H1 (cell line): ENCODE results near the gene COMP. TPM values are rescaled to one million over a fixed set of nuclear protein-coding genes. Genes with fewer than 3 reads are reported as not detected.

Experiments used
- CTCF ChIA-PET: fragments of 300-600 bp; sonication (Branson Sonifier 250); formaldehyde crosslinking; loops from one replicate; lab custom pipeline; 2021; ENCODE audit not compliant: partially characterized antibody; lab: Charles Lee
- POLR2A ChIA-PET: fragments of 300-600 bp; sonication (Branson Sonifier 250); formaldehyde crosslinking; loops from one replicate; lab custom pipeline; 2021; ENCODE audit warnings: inconsistent platforms; ENCODE audit not compliant: partially characterized antibody; lab: Charles Lee
- DNase-seq, 2 experiments: peaks; one replicate each; pipeline versions ENCODE4 v3.0.0 to v3.0.0-alpha.2; 2010 to 2022; ENCODE audit warnings: low spot score in 2 of 2, low read depth in 1 of 2, mixed read lengths in 1 of 2
- FAIRE-seq: peaks from 2 replicates; lab custom pipeline; 2011; peaks lifted over from hg19 to GRCh38; lab: Jason Lieb, UNC
- H2AFZ ChIP-seq: 2 replicates; pipeline ENCODE4 v1.8.1; 2012; ENCODE audit warnings: low read length, inconsistent platforms
- H2AK5ac ChIP-seq: 2 replicates; pipeline ENCODE4 v1.6.1; 2013; ENCODE audit warnings: low read depth, low read length
- H2BK120ac ChIP-seq: replicated peaks from 2 replicates; pipeline ENCODE3; 2013; ENCODE audit warnings: low read depth, low read length, inconsistent platforms
- H2BK12ac ChIP-seq: 2 replicates; pipeline ENCODE4 v1.6.1; 2013; ENCODE audit warnings: low read depth, low read length
- H2BK15ac ChIP-seq: 2 replicates; pipeline ENCODE4 v1.6.1; 2013; ENCODE audit warnings: low read length
- H2BK20ac ChIP-seq: 2 replicates; pipeline ENCODE4 v1.6.1; 2013; ENCODE audit warnings: low read length
- H2BK5ac ChIP-seq: 2 replicates; pipeline ENCODE4 v1.6.1; 2013; ENCODE audit warnings: low read depth, low read length
- H3K14ac ChIP-seq: 2 replicates; pipeline ENCODE4 v1.6.1; 2013; ENCODE audit warnings: inconsistent platforms; ENCODE audit not compliant: insufficient read length
- H3K18ac ChIP-seq: 2 replicates; pipeline ENCODE4 v1.6.1; 2013; ENCODE audit warnings: low read length; ENCODE audit errors: extremely low read depth
- H3K23ac ChIP-seq: 2 replicates; pipeline ENCODE4 v1.6.1; 2013; ENCODE audit warnings: inconsistent platforms; ENCODE audit not compliant: insufficient read length
- H3K23me2 ChIP-seq: 2 replicates; pipeline ENCODE4 v1.6.1; 2013; ENCODE audit warnings: low read depth, low read length
- H3K27ac ChIP-seq: 2 replicates; pipeline ENCODE4 v1.6.1; 2011; ENCODE audit warnings: low read depth, low read length, inconsistent platforms
- H3K27me3 ChIP-seq, 4 experiments: replicated peaks in 1 of 4; 1 replicate in 1 of 4; 2 replicates in 3 of 4; pipeline versions ENCODE4 v1.6.1 to v1.8.1; 2011 to 2013; ENCODE audit warnings: low read length in 3 of 4, mild to moderate bottlenecking in 3 of 4, inconsistent platforms in 2 of 4, mixed read lengths in 2 of 4, moderate library complexity in 1 of 4; ENCODE audit not compliant: control insufficient read depth in 3 of 4, insufficient read depth in 3 of 4; ENCODE audit errors: extremely low read depth in 1 of 4
- H3K36me3 ChIP-seq, 4 experiments: 2 replicates each; pipeline versions ENCODE4 v1.6.1 to v1.8.1; 2011 to 2013; ENCODE audit warnings: mild to moderate bottlenecking in 4 of 4, low read length in 3 of 4, moderate library complexity in 2 of 4, control low read depth in 1 of 4, inconsistent platforms in 1 of 4; ENCODE audit not compliant: insufficient read depth in 4 of 4, control insufficient read depth in 2 of 4
- H3K4ac ChIP-seq: replicated peaks from 2 replicates; pipeline ENCODE3; 2013; ENCODE audit warnings: low read length, low read depth, mixed read lengths, inconsistent platforms; ENCODE audit not compliant: insufficient read length
- H3K4me1 ChIP-seq, 4 experiments: replicated peaks in 1 of 4; 1 replicate in 1 of 4; 2 replicates in 3 of 4; pipeline versions ENCODE4 v1.6.1 to v1.8.1; 2011 to 2013; ENCODE audit warnings: low read length in 3 of 4, inconsistent platforms in 2 of 4, mixed read lengths in 1 of 4; ENCODE audit not compliant: insufficient read depth in 4 of 4, control insufficient read depth in 3 of 4
- H3K4me2 ChIP-seq, 2 experiments: 2 replicates each; pipeline versions ENCODE4 v1.6.1 to v1.8.1; 2011 to 2013; ENCODE audit warnings: low read depth in 2 of 2, low read length in 2 of 2, control low read depth in 1 of 2, inconsistent platforms in 1 of 2, mild to moderate bottlenecking in 1 of 2; ENCODE audit not compliant: insufficient read depth in 1 of 2
- H3K4me3 ChIP-seq, 4 experiments: fragments of 200-600, 300-600 bp in 1 of 4; sonication (generic), shearing (Covaris generic), sonication (Bioruptor Twin) in 1 of 4; 2 replicates each; pipeline versions ENCODE4 v1.5.1 to v1.8.1; 2011 to 2016; ENCODE audit warnings: low read length in 4 of 4, low read depth in 3 of 4, control low read depth in 2 of 4, inconsistent platforms in 2 of 4, mild to moderate bottlenecking in 2 of 4, mixed read lengths in 1 of 4, moderate library complexity in 1 of 4; ENCODE audit not compliant: insufficient read depth in 2 of 4; ENCODE audit errors: extremely low read depth in 1 of 4
- H3K56ac ChIP-seq: replicated peaks from 2 replicates; pipeline ENCODE3; 2013; ENCODE audit warnings: low read depth, mild to moderate bottlenecking, mixed read lengths, low read length, inconsistent platforms; ENCODE audit not compliant: insufficient read length
- H3K79me1 ChIP-seq: 2 replicates; pipeline ENCODE4 v1.6.1; 2013; ENCODE audit warnings: low read depth, low read length, control low read depth
- H3K79me2 ChIP-seq, 2 experiments: 2 replicates each; pipeline versions ENCODE4 v1.6.1 to v1.8.1; 2012 to 2013; ENCODE audit warnings: low read length in 2 of 2, mild to moderate bottlenecking in 2 of 2, inconsistent platforms in 1 of 2; ENCODE audit not compliant: insufficient read depth in 2 of 2, control insufficient read depth in 1 of 2
- H3K9ac ChIP-seq, 4 experiments: replicated peaks in 1 of 4; 1 replicate in 1 of 4; 2 replicates in 3 of 4; pipeline versions ENCODE4 v1.6.1 to v1.8.1; 2011 to 2013; ENCODE audit warnings: low read depth in 3 of 4, low read length in 3 of 4, control low read depth in 2 of 4, mild to moderate bottlenecking in 2 of 4, moderate library complexity in 2 of 4, inconsistent platforms in 1 of 4; ENCODE audit errors: extremely low read depth in 1 of 4
- H3K9me3 ChIP-seq, 2 experiments: 2 replicates each; pipeline versions ENCODE4 v1.6.1 to v1.8.1; 2012 to 2013; ENCODE audit warnings: mild to moderate bottlenecking in 2 of 2, moderate library complexity in 2 of 2, control low read depth in 1 of 2, inconsistent platforms in 1 of 2, low read depth in 1 of 2, low read length in 1 of 2, mixed read lengths in 1 of 2; ENCODE audit not compliant: insufficient read depth in 2 of 2
- H4K20me1 ChIP-seq, 2 experiments: replicated peaks in 1 of 2; 2 replicates each; pipeline versions ENCODE3 to v1.8.1; 2011 to 2013; ENCODE audit warnings: inconsistent platforms in 2 of 2, low read length in 2 of 2, mild to moderate bottlenecking in 1 of 2; ENCODE audit not compliant: insufficient read depth in 2 of 2, control insufficient read depth in 1 of 2
- H4K5ac ChIP-seq: 2 replicates; pipeline ENCODE4 v1.6.1; 2013; ENCODE audit warnings: low read length, low read depth, mixed read lengths, inconsistent platforms; ENCODE audit not compliant: insufficient read length
- H4K8ac ChIP-seq: 2 replicates; pipeline ENCODE4 v1.8.0; 2013; ENCODE audit warnings: mild to moderate bottlenecking, moderate library complexity, low read length, inconsistent platforms; ENCODE audit not compliant: insufficient read depth; ENCODE audit errors: extremely low read depth
- H4K91ac ChIP-seq: replicated peaks from 2 replicates; pipeline ENCODE3; 2013; ENCODE audit warnings: low read length, mixed read lengths, inconsistent platforms; ENCODE audit not compliant: insufficient read length
- RAD21 ChIP-seq, 2 experiments: IDR thresholded peaks in 1 of 2; conservative IDR thresholded peaks in 1 of 2; 2 replicates each; pipeline ENCODE4 v1.6.1; 2011; ENCODE audit warnings: low read depth in 2 of 2, low read length in 2 of 2, improper control_type of control experiment in 1 of 2, inconsistent platforms in 1 of 2, mild to moderate bottlenecking in 1 of 2, moderate library complexity in 1 of 2
- RBBP5 ChIP-seq: IDR thresholded peaks from 2 replicates; pipeline ENCODE4 v1.7.1; 2012; ENCODE audit warnings: low read depth, mild to moderate bottlenecking, inconsistent platforms, low read length, moderate library complexity, borderline replicate concordance
- WGBS, 2 experiments: shearing (Covaris generic) in 1 of 2; methylation state at CpG; one replicate each; pipeline versions ENCODE4 v1.1.6 to v1.1.7; 2013 to 2015; ENCODE audit warnings: low lambda C conversion rate in 2 of 2, mixed read lengths in 2 of 2, inconsistent platforms in 1 of 2, low coverage in 1 of 2, missing lambda C conversion rate in 1 of 2; ENCODE audit not compliant: insufficient replicate concordance in 2 of 2, insufficient coverage in 1 of 2, insufficient read length in 1 of 2; ENCODE audit errors: extremely low coverage in 1 of 2, missing lambda C conversion rate in 1 of 2; 5-methylcytosine and 5-hydroxymethylcytosine counted together
- polyA plus RNA-seq, 7 experiments: library from polyadenylated mRNA; depleted of rRNA in 3 of 7; stranded (reverse) in 5 of 7; unstranded in 2 of 7; fragments of >200 nt in 5 of 7; fragments of 200-250 nt in 2 of 7; gene quantifications; 1 replicate in 5 of 7; 2 replicates in 1 of 7; 4 replicates in 1 of 7; pipeline versions ENCODE4 v1.2.1 to v1.2.3, GENCODE V29; 2011 to 2013; ENCODE audit warnings: missing spikeins in 2 of 7, mixed read lengths in 2 of 7
- total RNA-seq: library from RNA; stranded (reverse); fragmentation: NEBNext Ultra II Directional; extraction: Animal tissue kit (Norgen Biotek cat#: 25700); gene quantifications from 2 replicates; pipeline ENCODE4 v1.2.1, GENCODE V29; 2021

COMP gene
- total and polyA plus RNA-seq, 2 of the 8 experiments (the other 6 are each of a cell fraction or from before 2014, with no cell fraction given), result 0.17 TPM

- 89% methylated on average over 19 of the region's 19 CpGs; no CpG with 5 or more reads in 1 of the 2 experiments for WGBS, 2 experiments
- Histone ChIP-seq H3K9me3 (no peaks in the 10 kb centered on the region; a peak in 1 of 4 replicates), H4K5ac (no peak overlapping the region), H4K91ac (no peak overlapping the region), H3K9ac (no peak overlapping the region), H3K27me3 (peaks cover 52 to 97% (median 93%) of the 10 kb centered on the region in 4 experiments), H3K79me1 (no peaks in the 10 kb centered on the region), H3K14ac (no peak overlapping the region), H2BK120ac (no peak overlapping the region), H3K56ac (no peak overlapping the region), H3K4me3 (no peak overlapping the region), H2BK5ac (no peak overlapping the region), H2AK5ac (no peak overlapping the region), H2BK20ac (no peak overlapping the region), H3K23me2 (peaks cover 15% of the 10 kb centered on the region), H3K4ac (no peak overlapping the region), H2BK12ac (no peak overlapping the region), H3K23ac (no peak overlapping the region), H3K4me2 (peak overlapping the region in 1 of 2 experiments; percentile 60; a peak in 1 of 4 replicates), H3K79me2 (no peaks in the 10 kb centered on the region), H3K27ac (no peak overlapping the region), H4K8ac (no peak overlapping the region), H3K36me3 (no peaks in the 10 kb centered on the region), H2AFZ (no peak overlapping the region), H3K4me1 (peaks cover 3 to 19% (median 15%) of the 10 kb centered on the region in 4 experiments), H3K18ac (no peak overlapping the region), H4K20me1 (peaks cover 8 to 33% of the 10 kb centered on the region in 2 experiments), H2BK15ac (no peak overlapping the region)
- ChIA-PET CTCF (interaction anchor here (1.3 to 3.4 kb wide), 2 partner anchors 11 to 60 kb away, joined by 3 to 15 read pairs; no protein-coding TSS in a partner anchor), POLR2A (no interaction called here)
- peak in 1 of 2 experiments; percentile 15; a peak in 1 of 4 replicates for TF ChIP-seq RAD21 (IDR thresholded peaks at IDR 0.05 in 1 of 2, conservative IDR thresholded peaks at IDR 0.05 in 1 of 2; ENCODE audit: low read depth in 2 of 2, low read length in 2 of 2)
- TF ChIP-seq RBBP5, result no peak
- FAIRE-seq, result no peak
- DNase-seq, result no peak
Measured at GRCh38 chr19:18783958-18784785, 6.9 kb downstream of the COMP start.
